Measurements from ENCODE around the gene TNFRSF18. TPM values are rescaled to one million over a fixed set of nuclear protein-coding genes. Genes with fewer than 3 reads are reported as not detected.

The TNFRSF18 gene
- polyA plus RNA-seq, 1 donor from 2014 or later, result not detected

GRCh38 chr1:1164701-1165451 is 41.5 kb downstream of the TNFRSF18 start:
- H3K9me3 ChIP-seq (ENCODE audit: low read length), result no peaks in the 10 kb centered on the region
- no peaks in the 10 kb centered on the region for H3K27me3 ChIP-seq (ENCODE audit: insufficient read depth, low read depth, low read length)
- TF ChIP-seq REST (IDR thresholded peaks at IDR 0.05; ENCODE audit: borderline replicate concordance) (no peak), RAD21 (conservative IDR thresholded peaks at IDR 0.05) (no peak), EP300 (conservative IDR thresholded peaks at IDR 0.05; ENCODE audit: poor library complexity, severe bottlenecking) (no peak), MXI1 (conservative IDR thresholded peaks at IDR 0.05; ENCODE audit: poor library complexity, severe bottlenecking) (no peak), SMC3 (conservative IDR thresholded peaks at IDR 0.05; ENCODE audit: poor library complexity) (no peak), EZH2 (IDR thresholded peaks at IDR 0.05; ENCODE audit: borderline replicate concordance, insufficient read depth, low read length, poor library complexity, severe bottlenecking) (no peak), TAF1 (IDR thresholded peaks at IDR 0.05; ENCODE audit: low read depth) (no peak)
- TF ChIP-seq, protein P1, sequence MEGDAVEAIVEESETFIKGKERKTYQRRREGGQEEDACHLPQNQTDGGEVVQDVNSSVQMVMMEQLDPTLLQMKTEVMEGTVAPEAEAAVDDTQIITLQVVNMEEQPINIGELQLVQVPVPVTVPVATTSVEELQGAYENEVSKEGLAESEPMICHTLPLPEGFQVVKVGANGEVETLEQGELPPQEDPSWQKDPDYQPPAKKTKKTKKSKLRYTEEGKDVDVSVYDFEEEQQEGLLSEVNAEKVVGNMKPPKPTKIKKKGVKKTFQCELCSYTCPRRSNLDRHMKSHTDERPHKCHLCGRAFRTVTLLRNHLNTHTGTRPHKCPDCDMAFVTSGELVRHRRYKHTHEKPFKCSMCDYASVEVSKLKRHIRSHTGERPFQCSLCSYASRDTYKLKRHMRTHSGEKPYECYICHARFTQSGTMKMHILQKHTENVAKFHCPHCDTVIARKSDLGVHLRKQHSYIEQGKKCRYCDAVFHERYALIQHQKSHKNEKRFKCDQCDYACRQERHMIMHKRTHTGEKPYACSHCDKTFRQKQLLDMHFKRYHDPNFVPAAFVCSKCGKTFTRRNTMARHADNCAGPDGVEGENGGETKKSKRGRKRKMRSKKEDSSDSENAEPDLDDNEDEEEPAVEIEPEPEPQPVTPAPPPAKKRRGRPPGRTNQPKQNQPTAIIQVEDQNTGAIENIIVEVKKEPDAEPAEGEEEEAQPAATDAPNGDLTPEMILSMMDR (IDR thresholded peaks at IDR 0.05; ENCODE audit: poor library complexity, severe bottlenecking), result no peak
- no peak overlapping the region for H3K9ac ChIP-seq (ENCODE audit: low read length)
- no peak overlapping the region for H3K27ac ChIP-seq (ENCODE audit: low read length)
- no peak overlapping the region for H2AFZ ChIP-seq (ENCODE audit: low read depth, low read length)
- H3K4me2 ChIP-seq (ENCODE audit: low read length), result no peak overlapping the region
- no peaks in the 10 kb centered on the region for H3F3A ChIP-seq (ENCODE audit: insufficient read depth, low read length, poor library complexity, severe bottlenecking)
- no peaks in the 10 kb centered on the region for H3K79me2 ChIP-seq (replicated peaks; ENCODE audit: insufficient read depth, low read length)
- H4K20me1 ChIP-seq (ENCODE audit: insufficient read depth), result no peaks in the 10 kb centered on the region
- no peaks in the 10 kb centered on the region for H3K9me2 ChIP-seq (ENCODE audit: insufficient read depth, low read length)
- H3K4me3 ChIP-seq (ENCODE audit: low read length), result no peak overlapping the region
- H3K36me3 ChIP-seq (ENCODE audit: insufficient read depth, low read length), result no peaks in the 10 kb centered on the region

DNA sequence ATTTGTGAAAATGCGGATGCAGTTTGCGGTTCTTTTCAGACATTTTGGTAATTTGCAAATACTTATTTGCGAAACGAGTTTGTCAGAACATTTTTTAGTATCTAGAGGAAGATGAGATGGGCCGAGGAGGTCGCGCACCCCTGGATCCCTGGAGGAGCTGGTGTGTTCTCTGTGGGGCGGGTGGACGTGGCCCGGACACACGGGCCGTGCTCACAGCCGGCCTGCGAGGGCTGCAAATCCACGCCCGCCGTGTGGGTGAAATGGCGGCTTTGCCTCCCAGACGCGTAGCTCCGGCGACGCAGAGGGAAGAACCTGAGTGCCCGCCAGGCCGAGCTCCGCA is 42.1 kb downstream of the TNFRSF18 start:
- Histone ChIP-seq H3K9ac (ENCODE audit: low read length) (no peak overlapping the region), H4K20me1 (ENCODE audit: insufficient read depth) (no peaks in the 10 kb centered on the region), H2AFZ (ENCODE audit: low read depth, low read length) (no peak overlapping the region), H3K4me3 (ENCODE audit: low read length) (no peak overlapping the region), H3K36me3 (ENCODE audit: insufficient read depth, low read length) (no peaks in the 10 kb centered on the region), H3K27ac (ENCODE audit: low read length) (no peak overlapping the region), H3K79me2 (replicated peaks; ENCODE audit: insufficient read depth, low read length) (no peaks in the 10 kb centered on the region), H3K9me2 (ENCODE audit: insufficient read depth, low read length) (no peaks in the 10 kb centered on the region), H3F3A (ENCODE audit: insufficient read depth, low read length, poor library complexity, severe bottlenecking) (no peaks in the 10 kb centered on the region), H3K4me2 (ENCODE audit: low read length) (no peak overlapping the region), H3K27me3 (ENCODE audit: insufficient read depth, low read depth, low read length) (no peaks in the 10 kb centered on the region), H3K9me3 (ENCODE audit: low read length) (no peaks in the 10 kb centered on the region)
- TF ChIP-seq MXI1 (conservative IDR thresholded peaks at IDR 0.05; ENCODE audit: poor library complexity, severe bottlenecking) (no peak), SMC3 (conservative IDR thresholded peaks at IDR 0.05; ENCODE audit: poor library complexity) (no peak), EZH2 (IDR thresholded peaks at IDR 0.05; ENCODE audit: borderline replicate concordance, insufficient read depth, low read length, poor library complexity, severe bottlenecking) (no peak)

Measured in neural cell (in vitro differentiated cells).